Measurements from ENCODE around the gene UCHL1. TPM values are rescaled to one million over a fixed set of nuclear protein-coding genes. Genes with fewer than 3 reads are reported as not detected.

UCHL1 gene
- total and polyA plus RNA-seq, 7 donors = 10.5 to 88.3 (median 23.4) TPM

DNA sequence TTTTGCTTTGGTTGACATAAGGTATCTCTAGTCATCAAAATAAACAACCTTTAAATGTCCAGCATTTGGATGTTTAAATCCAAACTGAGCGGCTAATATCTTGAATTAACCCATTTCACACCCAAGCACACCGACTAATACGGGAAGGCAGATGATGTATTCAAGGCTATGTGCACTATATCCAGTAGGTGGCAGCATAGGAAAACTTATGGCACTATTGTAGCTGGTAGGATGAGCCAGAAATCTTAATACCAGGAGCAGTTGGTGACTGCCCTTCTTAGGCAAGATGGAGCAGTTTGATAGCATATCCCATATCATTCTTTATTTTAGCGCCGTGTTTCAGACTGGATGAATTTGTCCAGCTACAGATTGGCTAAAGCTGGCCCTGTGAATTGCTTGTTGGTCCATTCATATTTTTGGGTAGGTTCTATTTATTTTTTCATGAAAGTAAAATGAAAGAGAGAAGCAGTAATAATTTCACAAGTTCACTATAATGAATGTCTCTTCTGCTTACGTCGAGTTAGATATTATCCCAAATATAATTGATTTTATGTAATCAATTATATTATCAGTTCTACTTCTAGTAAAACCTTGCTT, 24.4 kb downstream of the UCHL1 start:
- Histone ChIP-seq H3K4me3 (peak overlapping the region; percentile 37), H3K36me3 (ENCODE audit: insufficient read depth in 1 of 2, low read depth in 1 of 2) (no peaks in the 10 kb centered on the region)

DNA sequence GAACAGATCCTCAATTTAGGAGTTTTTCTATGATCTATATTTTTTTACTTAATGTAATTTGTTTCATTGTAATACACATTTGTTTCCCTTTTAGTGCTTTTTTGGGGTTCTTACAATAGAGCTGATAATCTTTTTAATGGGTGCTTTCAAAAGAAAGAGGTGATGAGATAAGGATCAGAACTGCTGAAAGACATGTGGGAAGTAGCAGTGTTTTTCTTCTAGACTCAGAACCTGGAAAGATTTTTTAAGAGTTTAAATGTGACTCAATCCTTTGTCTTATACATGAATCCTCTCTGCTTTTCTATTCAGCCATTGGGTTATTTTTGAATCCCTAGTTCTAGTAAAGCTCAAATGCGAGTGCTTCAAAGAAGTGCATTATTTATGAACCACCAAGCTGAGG, 25.6 kb downstream of the UCHL1 start:
- TF ChIP-seq, protein P1, sequence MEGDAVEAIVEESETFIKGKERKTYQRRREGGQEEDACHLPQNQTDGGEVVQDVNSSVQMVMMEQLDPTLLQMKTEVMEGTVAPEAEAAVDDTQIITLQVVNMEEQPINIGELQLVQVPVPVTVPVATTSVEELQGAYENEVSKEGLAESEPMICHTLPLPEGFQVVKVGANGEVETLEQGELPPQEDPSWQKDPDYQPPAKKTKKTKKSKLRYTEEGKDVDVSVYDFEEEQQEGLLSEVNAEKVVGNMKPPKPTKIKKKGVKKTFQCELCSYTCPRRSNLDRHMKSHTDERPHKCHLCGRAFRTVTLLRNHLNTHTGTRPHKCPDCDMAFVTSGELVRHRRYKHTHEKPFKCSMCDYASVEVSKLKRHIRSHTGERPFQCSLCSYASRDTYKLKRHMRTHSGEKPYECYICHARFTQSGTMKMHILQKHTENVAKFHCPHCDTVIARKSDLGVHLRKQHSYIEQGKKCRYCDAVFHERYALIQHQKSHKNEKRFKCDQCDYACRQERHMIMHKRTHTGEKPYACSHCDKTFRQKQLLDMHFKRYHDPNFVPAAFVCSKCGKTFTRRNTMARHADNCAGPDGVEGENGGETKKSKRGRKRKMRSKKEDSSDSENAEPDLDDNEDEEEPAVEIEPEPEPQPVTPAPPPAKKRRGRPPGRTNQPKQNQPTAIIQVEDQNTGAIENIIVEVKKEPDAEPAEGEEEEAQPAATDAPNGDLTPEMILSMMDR (IDR thresholded peaks at IDR 0.05) = no peak
- ATAC-seq (no peak), DNase-seq (no peak)
- Histone ChIP-seq H3K27me3 (ENCODE audit: insufficient read depth in 3 of 3, low read length in 2 of 3) (no peaks in the 10 kb centered on the region), H3K9me3 (no peaks in the 10 kb centered on the region), H3K27ac (no peak overlapping the region), H3K36me3 (ENCODE audit: insufficient read depth in 1 of 2, low read depth in 1 of 2) (no peaks in the 10 kb centered on the region), H3K4me1 (no peaks in the 10 kb centered on the region), H3K4me3 (no peak overlapping the region)
- intact Hi-C loops (cut with DNase I) = no loop called here
- whole genome bisulfite sequencing, 3 donors = 0 to 2% (median 1%) methylated on average over 1 of the region's 1 CpG

More for the DNA sequence above, 24.4 kb downstream of the UCHL1 start:
- intact Hi-C loops (cut with DNase I) = loop anchor here (1.0 to 2.0 kb wide), 3 partner anchors 380 to 604 kb away; no protein-coding TSS in a partner anchor
- H3K27me3 ChIP-seq (ENCODE audit: insufficient read depth in 3 of 3, low read length in 2 of 3) = no peaks in the 10 kb centered on the region
- peak; percentile 98 to 99 (median 98) for ATAC-seq
- 10 to 18% (median 11%) methylated on average over 7 of the region's 7 CpGs for WGBS, 3 donors
- DNase-seq = no peak
- TF ChIP-seq, protein P1 (IDR thresholded peaks at IDR 0.05) = peak; percentile 93
- H3K4me1 ChIP-seq = no peaks in the 10 kb centered on the region
- H3K9me3 ChIP-seq = no peaks in the 10 kb centered on the region
- no peak overlapping the region for H3K27ac ChIP-seq

GRCh38 chr4:41285202-41285863, 28.6 kb downstream of the UCHL1 start:
- TF ChIP-seq, protein P1 (IDR thresholded peaks at IDR 0.05) = no peak
- Histone ChIP-seq H3K27me3 (ENCODE audit: insufficient read depth in 3 of 3, low read length in 2 of 3) (no peaks in the 10 kb centered on the region), H3K36me3 (ENCODE audit: insufficient read depth in 1 of 2, low read depth in 1 of 2) (no peaks in the 10 kb centered on the region), H3K4me3 (no peak overlapping the region), H3K27ac (no peak overlapping the region), H3K9me3 (no peaks in the 10 kb centered on the region), H3K4me1 (no peaks in the 10 kb centered on the region)
- WGBS, 3 donors = 79 to 86% (median 80%) methylated on average over 6 of the region's 6 CpGs
- ATAC-seq (no peak), DNase-seq (no peak)
- intact Hi-C loops (cut with DNase I) = no loop called here

- intact Hi-C loops (cut with DNase I) = no loop called here
- ATAC-seq (no peak), DNase-seq (no peak)
- TF ChIP-seq, protein P1 (IDR thresholded peaks at IDR 0.05) = no peak
- Histone ChIP-seq H3K4me1 (no peaks in the 10 kb centered on the region), H3K27ac (no peak overlapping the region), H3K9me3 (no peaks in the 10 kb centered on the region), H3K36me3 (ENCODE audit: insufficient read depth in 1 of 2, low read depth in 1 of 2) (no peaks in the 10 kb centered on the region), H3K27me3 (ENCODE audit: insufficient read depth in 3 of 3, low read length in 2 of 3) (no peaks in the 10 kb centered on the region), H3K4me3 (no peak overlapping the region)
- WGBS, 3 donors = 79 to 85% (median 79%) methylated on average over 3 of the region's 3 CpGs
Observed at GRCh38 chr4:41285864-41286235, 29.1 kb downstream of the UCHL1 start.

Data from psoas muscle (tissue), 8 donors.